Measurements from ENCODE around the gene C6orf89.
A peak's percentile ranks its signal among the peaks of the same experiment; 100 is the strongest.

C6orf89 gene

GRCh38 chr6:36958775-36959554, 73.2 kb downstream of the C6orf89 start:
- no peak for DNase-seq
- no peaks in the 10 kb centered on the region for H3K36me3 ChIP-seq
- H3K4me3 ChIP-seq (ENCODE audit: low read depth, low read length), result no peak overlapping the region
- TF ChIP-seq, protein P1, sequence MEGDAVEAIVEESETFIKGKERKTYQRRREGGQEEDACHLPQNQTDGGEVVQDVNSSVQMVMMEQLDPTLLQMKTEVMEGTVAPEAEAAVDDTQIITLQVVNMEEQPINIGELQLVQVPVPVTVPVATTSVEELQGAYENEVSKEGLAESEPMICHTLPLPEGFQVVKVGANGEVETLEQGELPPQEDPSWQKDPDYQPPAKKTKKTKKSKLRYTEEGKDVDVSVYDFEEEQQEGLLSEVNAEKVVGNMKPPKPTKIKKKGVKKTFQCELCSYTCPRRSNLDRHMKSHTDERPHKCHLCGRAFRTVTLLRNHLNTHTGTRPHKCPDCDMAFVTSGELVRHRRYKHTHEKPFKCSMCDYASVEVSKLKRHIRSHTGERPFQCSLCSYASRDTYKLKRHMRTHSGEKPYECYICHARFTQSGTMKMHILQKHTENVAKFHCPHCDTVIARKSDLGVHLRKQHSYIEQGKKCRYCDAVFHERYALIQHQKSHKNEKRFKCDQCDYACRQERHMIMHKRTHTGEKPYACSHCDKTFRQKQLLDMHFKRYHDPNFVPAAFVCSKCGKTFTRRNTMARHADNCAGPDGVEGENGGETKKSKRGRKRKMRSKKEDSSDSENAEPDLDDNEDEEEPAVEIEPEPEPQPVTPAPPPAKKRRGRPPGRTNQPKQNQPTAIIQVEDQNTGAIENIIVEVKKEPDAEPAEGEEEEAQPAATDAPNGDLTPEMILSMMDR (IDR thresholded peaks at IDR 0.05; ENCODE audit: low read depth, low read length), result no peak
- H3K9me3 ChIP-seq, result no peaks in the 10 kb centered on the region
- no peaks in the 10 kb centered on the region for H3K27me3 ChIP-seq
- peaks cover 5% of the 10 kb centered on the region; the same call in 1 of the 2 replicates for H3K4me1 ChIP-seq

DNA sequence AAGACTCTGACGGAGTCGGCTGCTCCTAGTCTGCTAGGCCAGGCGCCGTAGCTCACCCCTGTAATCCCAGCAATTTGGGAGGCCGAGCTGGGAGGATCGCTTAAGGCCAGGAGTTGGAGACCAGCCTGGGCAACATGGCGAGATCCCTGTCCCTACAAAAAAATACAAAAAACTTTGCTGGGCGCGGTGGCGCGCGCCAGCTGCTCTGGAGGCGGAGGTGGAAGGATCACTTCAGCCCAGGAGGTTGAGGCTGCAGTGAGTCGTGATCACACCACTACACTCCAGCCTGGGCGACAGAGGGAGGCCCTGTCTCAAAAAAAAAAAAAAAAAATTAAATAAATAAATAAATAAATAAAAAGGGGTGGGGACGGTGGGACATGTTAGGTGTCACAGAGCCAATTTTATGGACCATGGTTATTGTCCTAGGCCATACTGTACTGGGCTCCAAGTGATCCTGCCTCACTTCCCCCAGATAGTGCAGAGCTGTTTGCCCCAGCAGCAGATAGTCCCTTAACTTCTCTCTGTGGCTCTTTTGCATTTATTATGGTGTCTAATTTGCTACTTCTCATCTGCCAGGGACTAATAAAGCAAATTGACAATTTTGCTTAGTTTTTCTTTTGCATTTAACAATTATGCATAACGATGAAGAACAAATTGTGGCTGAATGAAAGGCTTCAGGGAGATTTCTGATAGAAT, 74.0 kb downstream of the C6orf89 start:
- Histone ChIP-seq H3K9me3 (no peaks in the 10 kb centered on the region), H3K4me1 (peaks cover 5% of the 10 kb centered on the region; the same call in 1 of the 2 replicates), H3K36me3 (no peaks in the 10 kb centered on the region), H3K27me3 (no peaks in the 10 kb centered on the region), H3K4me3 (ENCODE audit: low read depth, low read length) (no peak overlapping the region)
- DNase-seq, result no peak
- TF ChIP-seq, protein P1 (IDR thresholded peaks at IDR 0.05; ENCODE audit: low read depth, low read length), result no peak

GRCh38 chr6:36961441-36962435, 76.0 kb downstream of the C6orf89 start:
- DNase-seq, result no peak
- Histone ChIP-seq H3K27me3 (no peaks in the 10 kb centered on the region), H3K4me1 (peaks cover 5% of the 10 kb centered on the region; the same call in 1 of the 2 replicates), H3K4me3 (ENCODE audit: low read depth, low read length) (no peak overlapping the region), H3K9me3 (no peaks in the 10 kb centered on the region), H3K36me3 (peaks cover 4% of the 10 kb centered on the region; the same call in 1 of the 2 replicates)
- TF ChIP-seq, protein P1 (IDR thresholded peaks at IDR 0.05; ENCODE audit: low read depth, low read length), result no peak

- DNase-seq, result peak; percentile 67
Measured at GRCh38 chr6:36962874-36963273, 77.1 kb downstream of the C6orf89 start.

DNA sequence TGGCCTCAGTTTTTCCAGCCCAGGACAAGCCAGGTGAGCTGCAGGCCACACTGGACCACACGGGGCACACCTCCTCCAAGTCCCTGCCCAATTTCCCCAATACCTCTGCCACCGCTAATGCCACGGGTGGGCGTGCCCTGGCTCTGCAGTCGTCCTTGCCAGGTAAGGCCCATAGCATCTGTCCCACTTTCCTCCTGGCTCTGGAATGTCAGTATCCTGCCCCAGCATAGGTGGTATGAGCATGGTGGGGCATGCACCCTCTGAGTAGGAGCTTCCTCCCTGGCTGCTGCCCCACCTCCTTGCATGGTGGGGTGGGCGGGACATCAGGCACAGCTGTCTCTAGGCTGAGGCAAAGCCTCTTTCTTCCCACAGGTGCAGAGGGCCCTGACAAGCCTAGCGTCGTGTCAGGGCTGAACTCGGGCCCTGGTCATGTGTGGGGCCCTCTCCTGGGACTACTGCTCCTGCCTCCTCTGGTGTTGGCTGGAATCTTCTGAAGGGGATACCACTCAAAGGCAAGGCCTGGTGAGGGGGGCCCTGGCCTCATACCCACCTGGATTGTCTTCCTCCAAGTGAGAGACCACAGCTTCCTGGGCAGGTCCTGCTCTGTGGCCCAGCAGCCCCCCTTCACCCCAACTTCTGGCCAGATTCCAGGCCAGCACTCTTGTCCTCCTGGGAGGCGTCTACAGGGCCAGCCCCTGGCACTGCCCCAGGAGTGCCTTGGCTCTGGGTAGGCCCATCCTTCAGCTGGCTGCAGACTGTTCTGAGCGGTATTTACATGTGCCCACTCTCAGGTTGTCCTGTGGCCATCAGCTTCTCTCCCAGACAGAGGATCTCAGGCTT, 77.9 kb downstream of the C6orf89 start:
- no peaks in the 10 kb centered on the region for H3K9me3 ChIP-seq
- no peaks in the 10 kb centered on the region for H3K27me3 ChIP-seq
- peak; percentile 36 for DNase-seq
- H3K4me1 ChIP-seq, result peaks cover 5% of the 10 kb centered on the region; the same call in 1 of the 2 replicates
- H3K4me3 ChIP-seq (ENCODE audit: low read depth, low read length), result no peak overlapping the region
- peaks cover 20% of the 10 kb centered on the region for H3K36me3 ChIP-seq
- TF ChIP-seq, protein P1 (IDR thresholded peaks at IDR 0.05; ENCODE audit: low read depth, low read length), result no peak

More at GRCh38 chr6:36962874-36963273, 77.1 kb downstream of the C6orf89 start:
- Histone ChIP-seq H3K4me3 (ENCODE audit: low read depth, low read length) (no peak overlapping the region), H3K27me3 (no peaks in the 10 kb centered on the region), H3K36me3 (peaks cover 12% of the 10 kb centered on the region), H3K4me1 (peaks cover 5% of the 10 kb centered on the region; the same call in 1 of the 2 replicates), H3K9me3 (no peaks in the 10 kb centered on the region)
- TF ChIP-seq, protein P1 (IDR thresholded peaks at IDR 0.05; ENCODE audit: low read depth, low read length), result no peak

Data from BE2C (cell line).